GM06990 (cell line): ENCODE measurements around the gene OPRM1.

Source experiments
- DNase-seq: peaks from one replicate; pipeline ENCODE4 v3.0.0-alpha.2; 2011; ENCODE audit not compliant: insufficient read length; ENCODE audit errors: extremely low read depth
- H3K27me3 ChIP-seq: replicated peaks from 2 replicates; pipeline ENCODE4 v1.6.0; 2011; ENCODE audit warnings: low read length; ENCODE audit not compliant: control insufficient read depth, insufficient read depth
- H3K36me3 ChIP-seq: 2 replicates; pipeline ENCODE4 v1.5.1; 2011; ENCODE audit warnings: low read length; ENCODE audit not compliant: control insufficient read depth, insufficient read depth
- H3K4me3 ChIP-seq: replicated peaks from 2 replicates; pipeline ENCODE4 v1.5.1; 2011; ENCODE audit warnings: low read depth, mild to moderate bottlenecking, control low read depth, low read length
- TF ChIP-seq, protein P1 (sequence below): IDR thresholded peaks from 2 replicates; pipeline ENCODE4 v1.5.1; 2011; ENCODE audit warnings: low read length, control low read depth, mild to moderate bottlenecking, inconsistent platforms; ENCODE audit not compliant: insufficient read depth, poor library complexity, severe bottlenecking

The OPRM1 gene

DNA sequence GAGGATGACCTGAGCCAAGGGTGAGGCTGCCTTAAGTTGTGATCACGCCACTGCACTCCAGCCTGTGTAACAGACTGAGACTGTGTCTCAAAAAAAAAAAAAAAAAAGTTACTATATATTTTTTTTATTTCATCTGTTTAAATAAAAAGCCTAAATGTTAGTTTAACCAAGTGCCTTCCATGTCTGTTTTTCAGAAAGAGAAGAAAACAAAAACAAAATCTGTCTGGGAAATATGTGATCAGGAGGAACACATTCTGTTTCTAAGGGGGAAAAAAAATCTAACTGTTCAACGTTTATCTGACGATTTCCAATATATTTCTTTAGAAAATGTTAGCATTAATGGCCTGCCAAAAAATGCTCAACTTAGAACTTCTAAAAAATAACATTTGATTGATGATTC is 170.5 kb downstream of the OPRM1 start:
- TF ChIP-seq, protein P1, sequence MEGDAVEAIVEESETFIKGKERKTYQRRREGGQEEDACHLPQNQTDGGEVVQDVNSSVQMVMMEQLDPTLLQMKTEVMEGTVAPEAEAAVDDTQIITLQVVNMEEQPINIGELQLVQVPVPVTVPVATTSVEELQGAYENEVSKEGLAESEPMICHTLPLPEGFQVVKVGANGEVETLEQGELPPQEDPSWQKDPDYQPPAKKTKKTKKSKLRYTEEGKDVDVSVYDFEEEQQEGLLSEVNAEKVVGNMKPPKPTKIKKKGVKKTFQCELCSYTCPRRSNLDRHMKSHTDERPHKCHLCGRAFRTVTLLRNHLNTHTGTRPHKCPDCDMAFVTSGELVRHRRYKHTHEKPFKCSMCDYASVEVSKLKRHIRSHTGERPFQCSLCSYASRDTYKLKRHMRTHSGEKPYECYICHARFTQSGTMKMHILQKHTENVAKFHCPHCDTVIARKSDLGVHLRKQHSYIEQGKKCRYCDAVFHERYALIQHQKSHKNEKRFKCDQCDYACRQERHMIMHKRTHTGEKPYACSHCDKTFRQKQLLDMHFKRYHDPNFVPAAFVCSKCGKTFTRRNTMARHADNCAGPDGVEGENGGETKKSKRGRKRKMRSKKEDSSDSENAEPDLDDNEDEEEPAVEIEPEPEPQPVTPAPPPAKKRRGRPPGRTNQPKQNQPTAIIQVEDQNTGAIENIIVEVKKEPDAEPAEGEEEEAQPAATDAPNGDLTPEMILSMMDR: no peak
- Histone ChIP-seq H3K36me3 (no peaks in the 10 kb centered on the region; the same call in 1 of the 2 replicates), H3K4me3 (no peak overlapping the region), H3K27me3 (no peaks in the 10 kb centered on the region)
- DNase-seq: no peak

DNA sequence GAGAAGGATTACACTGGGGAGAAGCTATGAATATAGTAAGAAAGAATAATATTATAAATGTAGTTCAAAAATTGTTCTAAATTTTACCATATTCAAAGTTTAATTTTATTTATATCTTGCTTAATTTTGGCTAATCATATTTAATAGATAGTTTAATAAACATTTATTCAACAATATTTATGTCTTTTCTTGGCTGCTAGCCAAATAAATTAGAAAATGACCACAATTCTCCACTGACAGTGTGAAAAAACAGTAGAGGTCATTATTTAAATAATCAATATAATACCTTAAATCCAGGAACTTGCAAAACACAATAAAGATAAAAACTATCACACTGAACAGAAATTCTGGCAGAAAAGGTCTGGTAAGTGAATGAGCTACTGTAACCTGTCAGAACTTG is 171.6 kb downstream of the OPRM1 start:
- no peaks in the 10 kb centered on the region for H3K27me3 ChIP-seq
- H3K36me3 ChIP-seq: no peaks in the 10 kb centered on the region; the same call in 1 of the 2 replicates
- H3K4me3 ChIP-seq: no peak overlapping the region
- TF ChIP-seq, protein P1: no peak
- DNase-seq: no peak

DNA sequence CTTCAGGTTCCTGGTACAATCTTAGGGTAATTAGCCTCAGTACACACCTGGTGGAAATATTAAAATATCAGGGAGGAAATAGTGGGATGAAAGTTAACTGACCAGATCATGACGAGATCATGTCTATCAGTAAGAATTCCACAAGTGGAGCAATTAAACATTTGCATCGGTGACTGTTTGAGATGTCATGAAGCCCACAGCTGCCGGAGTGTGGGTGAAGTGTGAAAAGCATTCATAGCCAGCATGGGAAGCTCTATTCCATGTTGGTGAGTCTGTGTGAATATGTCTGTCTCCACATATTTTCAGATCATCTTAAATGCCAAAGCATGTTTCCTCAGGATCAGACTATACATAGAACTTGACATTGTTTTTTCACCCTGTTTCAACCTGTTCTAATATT is 174.7 kb downstream of the OPRM1 start:
- TF ChIP-seq, protein P1: no peak
- no peak overlapping the region for H3K4me3 ChIP-seq
- no peaks in the 10 kb centered on the region for H3K27me3 ChIP-seq
- H3K36me3 ChIP-seq: no peaks in the 10 kb centered on the region
- no peak for DNase-seq

DNA sequence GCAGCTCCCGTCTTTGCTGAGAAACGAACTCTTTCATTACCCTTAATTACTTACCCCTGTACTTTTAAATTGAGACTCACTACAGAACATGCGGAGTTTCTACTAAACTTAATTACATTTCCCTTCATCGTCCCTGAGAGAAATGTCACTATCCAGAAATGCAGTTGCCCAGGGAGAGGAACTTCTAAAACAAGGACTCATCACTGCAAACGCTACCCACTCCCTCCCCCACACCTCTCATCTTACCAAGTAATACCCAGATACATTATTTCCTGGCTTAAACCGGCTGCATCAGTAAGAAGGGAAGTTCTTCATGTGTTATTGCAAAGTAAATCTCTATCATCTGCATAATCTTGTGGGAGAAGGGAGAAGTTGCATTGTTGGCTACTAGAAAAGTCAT is 179.3 kb downstream of the OPRM1 start:
- TF ChIP-seq, protein P1: no peak
- Histone ChIP-seq H3K4me3 (no peak overlapping the region), H3K36me3 (no peaks in the 10 kb centered on the region; the same call in none of the 2 replicates), H3K27me3 (no peaks in the 10 kb centered on the region)
- no peak for DNase-seq

DNA sequence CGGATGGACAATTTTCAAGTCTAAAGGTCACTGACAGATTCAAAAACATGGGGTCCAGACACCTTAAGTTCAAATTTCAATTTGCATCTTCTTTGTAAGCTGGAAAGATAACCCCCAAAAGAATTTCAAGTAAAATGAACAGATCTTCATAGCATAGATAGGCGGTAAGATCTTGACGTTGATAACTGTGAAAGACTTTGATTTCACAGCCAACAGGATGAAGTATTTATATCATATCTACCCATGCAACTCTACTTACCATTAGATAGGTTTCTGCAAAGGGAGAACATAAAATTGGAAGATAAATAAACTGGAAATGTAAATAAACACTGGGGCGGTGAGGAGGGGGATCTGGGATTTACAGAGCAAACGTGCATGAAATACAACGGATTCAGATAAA is 179.7 kb downstream of the OPRM1 start:
- Histone ChIP-seq H3K4me3 (no peak overlapping the region), H3K27me3 (no peaks in the 10 kb centered on the region), H3K36me3 (no peaks in the 10 kb centered on the region; the same call in none of the 2 replicates)
- TF ChIP-seq, protein P1: no peak
- no peak for DNase-seq

DNA sequence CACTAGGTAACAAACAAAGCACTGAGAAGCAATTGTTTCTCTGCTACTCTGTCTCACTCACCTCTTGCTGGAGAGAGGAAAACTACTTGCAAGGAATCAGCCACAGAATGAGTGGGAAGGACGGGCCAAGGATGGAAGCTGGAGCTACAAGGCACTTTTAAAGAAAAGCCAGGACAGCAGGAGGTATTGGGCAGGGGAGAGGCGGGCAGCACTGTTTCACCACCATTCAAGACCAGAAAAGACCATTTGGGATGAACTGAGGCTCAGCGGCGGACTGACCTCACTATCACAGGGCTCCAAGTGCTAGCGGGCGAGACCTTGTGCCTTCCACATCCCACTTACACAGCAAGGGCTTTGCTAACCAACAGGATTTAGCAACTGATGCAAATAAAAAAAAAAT is 180.2 kb downstream of the OPRM1 start:
- H3K36me3 ChIP-seq: no peaks in the 10 kb centered on the region; the same call in none of the 2 replicates
- H3K4me3 ChIP-seq: no peak overlapping the region
- TF ChIP-seq, protein P1: no peak
- no peak for DNase-seq
- no peaks in the 10 kb centered on the region for H3K27me3 ChIP-seq
